GM19099 (cell line): ENCODE data around the gene DNAAF6.

Source experiments
- POLR2A ChIP-seq: IDR thresholded peaks from 3 replicates; pipeline ENCODE4 v1.6.1; 2011; ENCODE audit warnings: low read depth; ENCODE audit not compliant: insufficient read length; ENCODE audit errors: extremely low read depth

Gene DNAAF6

GRCh38 chrX:107228486-107228819, 22.0 kb downstream of the DNAAF6 start:
- TF ChIP-seq POLR2A: no peak

GRCh38 chrX:107272431-107272921, 66.1 kb downstream of the DNAAF6 start:
- TF ChIP-seq POLR2A: no peak

DNA sequence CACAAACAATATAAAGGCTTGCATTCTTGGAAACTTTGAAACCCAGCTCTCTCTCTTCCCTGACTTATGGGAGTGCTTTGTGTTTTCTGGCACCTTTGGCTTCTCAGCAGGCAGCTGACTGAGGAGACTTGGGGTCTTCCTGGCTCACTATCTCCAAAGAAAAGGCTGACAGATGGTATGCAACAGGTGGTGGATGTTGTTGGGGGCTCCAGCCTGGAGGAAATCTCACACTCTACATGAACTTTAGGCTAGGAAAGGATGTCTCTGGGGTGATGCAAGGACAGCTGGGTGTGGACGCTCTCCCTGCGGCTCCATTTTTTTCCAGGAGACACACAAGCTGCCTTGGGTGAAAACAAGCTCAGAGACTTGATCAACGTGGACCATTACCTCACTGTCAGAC, 67.4 kb downstream of the DNAAF6 start:
- TF ChIP-seq POLR2A: no peak

DNA sequence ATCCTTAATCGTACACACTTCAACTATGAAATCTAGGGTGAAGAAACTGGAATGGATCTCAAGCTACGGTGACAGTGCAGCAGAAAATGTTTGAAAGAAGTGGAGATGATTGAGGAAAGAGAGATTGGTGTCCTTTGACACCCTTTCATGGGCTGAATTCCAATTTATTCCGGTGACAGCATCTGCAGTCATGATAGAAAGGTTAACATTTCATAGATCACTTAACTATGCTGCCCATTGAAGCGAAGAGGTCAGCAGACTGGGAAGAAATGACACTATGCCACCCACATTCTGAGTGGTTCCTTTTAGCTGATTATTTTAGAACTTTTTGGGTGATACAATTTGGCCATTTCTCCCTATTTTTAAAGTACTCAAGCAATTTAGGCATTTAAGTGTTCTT, 82.3 kb downstream of the DNAAF6 start:
- TF ChIP-seq POLR2A: no peak

- TF ChIP-seq POLR2A: no peak
Measured at GRCh38 chrX:107290019-107290418, 83.6 kb downstream of the DNAAF6 start.

GRCh38 chrX:107293056-107293455, 86.6 kb downstream of the DNAAF6 start:
- TF ChIP-seq POLR2A: no peak
